ENCODE measurements around the gene ZC3H13.

ZC3H13 gene, protein sequence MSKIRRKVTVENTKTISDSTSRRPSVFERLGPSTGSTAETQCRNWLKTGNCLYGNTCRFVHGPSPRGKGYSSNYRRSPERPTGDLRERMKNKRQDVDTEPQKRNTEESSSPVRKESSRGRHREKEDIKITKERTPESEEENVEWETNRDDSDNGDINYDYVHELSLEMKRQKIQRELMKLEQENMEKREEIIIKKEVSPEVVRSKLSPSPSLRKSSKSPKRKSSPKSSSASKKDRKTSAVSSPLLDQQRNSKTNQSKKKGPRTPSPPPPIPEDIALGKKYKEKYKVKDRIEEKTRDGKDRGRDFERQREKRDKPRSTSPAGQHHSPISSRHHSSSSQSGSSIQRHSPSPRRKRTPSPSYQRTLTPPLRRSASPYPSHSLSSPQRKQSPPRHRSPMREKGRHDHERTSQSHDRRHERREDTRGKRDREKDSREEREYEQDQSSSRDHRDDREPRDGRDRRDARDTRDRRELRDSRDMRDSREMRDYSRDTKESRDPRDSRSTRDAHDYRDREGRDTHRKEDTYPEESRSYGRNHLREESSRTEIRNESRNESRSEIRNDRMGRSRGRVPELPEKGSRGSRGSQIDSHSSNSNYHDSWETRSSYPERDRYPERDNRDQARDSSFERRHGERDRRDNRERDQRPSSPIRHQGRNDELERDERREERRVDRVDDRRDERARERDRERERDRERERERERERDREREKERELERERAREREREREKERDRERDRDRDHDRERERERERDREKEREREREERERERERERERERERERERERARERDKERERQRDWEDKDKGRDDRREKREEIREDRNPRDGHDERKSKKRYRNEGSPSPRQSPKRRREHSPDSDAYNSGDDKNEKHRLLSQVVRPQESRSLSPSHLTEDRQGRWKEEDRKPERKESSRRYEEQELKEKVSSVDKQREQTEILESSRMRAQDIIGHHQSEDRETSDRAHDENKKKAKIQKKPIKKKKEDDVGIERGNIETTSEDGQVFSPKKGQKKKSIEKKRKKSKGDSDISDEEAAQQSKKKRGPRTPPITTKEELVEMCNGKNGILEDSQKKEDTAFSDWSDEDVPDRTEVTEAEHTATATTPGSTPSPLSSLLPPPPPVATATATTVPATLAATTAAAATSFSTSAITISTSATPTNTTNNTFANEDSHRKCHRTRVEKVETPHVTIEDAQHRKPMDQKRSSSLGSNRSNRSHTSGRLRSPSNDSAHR (N-terminal part only)

DNA sequence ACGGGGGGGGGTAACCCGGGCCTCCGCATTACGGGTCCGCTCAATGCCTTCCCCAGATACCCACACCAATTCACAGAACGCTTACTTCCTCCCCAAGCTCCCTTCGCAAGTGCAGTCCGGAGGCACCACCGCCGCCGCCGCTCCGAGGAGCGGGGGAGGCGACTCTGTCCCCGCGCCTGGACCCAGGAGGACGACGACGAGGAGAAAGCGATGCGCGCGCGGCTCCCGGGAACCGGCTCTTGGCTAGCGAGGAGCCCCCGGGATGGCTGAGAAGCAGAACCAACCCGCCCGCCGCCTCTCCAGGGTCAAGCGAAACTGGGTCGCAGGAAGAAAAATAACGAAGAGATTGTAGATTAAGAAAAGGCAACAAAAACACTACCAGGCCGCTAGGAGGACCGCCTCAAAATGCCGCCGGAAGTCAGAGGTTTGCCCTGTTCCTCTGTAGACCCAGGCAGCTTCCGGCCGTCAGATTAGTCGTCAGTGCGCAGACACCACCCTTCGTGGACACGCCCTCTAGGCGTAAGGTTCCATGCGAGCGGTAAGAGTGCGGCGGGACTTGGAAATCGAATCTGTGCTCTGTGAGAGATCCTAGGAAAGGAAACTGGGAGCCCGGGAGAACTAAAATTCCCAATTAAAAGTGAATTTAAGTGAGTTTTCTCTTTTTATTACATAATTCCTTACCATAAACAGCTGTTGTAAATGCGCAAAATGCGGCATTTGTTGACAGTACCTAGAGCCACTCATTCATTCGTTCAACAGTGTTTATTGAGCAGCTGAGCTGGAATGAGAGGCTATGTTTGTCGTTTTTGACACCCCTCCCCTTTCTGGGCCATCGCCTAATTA, at the start of gene ZC3H13:
ZC3H13 (minus strand) TSS at position 428 of the 843 bp plus-strand sequence. CDS start 7,239 bp downstream, outside the sequence.
- DNase-seq = peak; percentile 93 to 94

DNA sequence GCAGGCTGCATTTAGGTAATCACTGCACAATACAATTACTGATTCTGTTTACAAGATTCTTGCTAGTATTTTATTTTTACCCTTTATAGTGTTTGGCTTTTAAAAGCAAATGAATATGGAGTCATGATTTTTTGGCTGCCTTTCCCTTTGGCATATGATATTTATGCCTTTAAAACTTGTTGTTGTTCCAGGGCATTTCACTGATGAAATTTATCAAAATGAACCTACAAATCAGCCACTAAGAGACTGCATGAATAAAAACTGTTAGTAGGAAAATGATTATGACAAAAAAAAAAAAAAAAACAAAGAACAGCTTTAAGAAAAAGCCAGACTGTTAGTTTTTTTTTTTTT, 49.7 kb upstream of the ZC3H13 start:
- no peak for DNase-seq

DNA sequence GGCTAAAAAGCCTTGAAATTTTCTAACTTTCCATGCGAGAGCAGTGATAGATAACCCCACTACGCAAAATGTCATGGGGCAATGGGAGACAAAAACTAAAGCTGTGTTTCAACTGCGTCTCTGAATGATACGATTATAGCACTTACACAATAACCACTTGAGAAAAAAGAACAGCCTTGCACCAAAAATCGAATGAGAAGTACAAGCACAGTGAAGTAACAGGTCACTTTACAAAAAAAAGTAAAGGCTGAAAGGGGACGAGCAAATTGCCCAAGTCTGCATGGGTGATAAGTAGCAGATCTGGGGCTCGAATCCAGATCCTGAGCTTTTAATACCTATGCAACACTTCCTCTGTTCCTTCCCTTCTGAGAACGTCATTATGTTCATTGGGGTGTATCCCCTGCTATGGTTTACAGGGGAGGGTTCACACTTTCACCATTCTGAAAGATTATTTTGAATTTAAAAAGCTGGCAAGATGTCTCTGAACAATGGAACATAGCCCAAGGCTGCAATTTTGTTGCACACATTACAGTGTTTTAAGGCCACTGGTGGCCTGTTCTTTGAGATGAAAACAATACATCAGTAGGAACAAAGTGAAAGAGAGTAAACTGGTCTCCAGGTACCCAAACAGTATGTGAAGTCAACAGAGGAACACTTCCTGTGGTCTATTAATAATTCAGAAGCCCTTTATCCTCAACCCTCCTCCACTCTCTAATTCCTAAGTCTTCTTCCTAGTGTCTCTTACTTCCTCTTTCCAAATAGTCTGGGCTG, 49.1 kb upstream of the ZC3H13 start:
- DNase-seq = no peak

DNA sequence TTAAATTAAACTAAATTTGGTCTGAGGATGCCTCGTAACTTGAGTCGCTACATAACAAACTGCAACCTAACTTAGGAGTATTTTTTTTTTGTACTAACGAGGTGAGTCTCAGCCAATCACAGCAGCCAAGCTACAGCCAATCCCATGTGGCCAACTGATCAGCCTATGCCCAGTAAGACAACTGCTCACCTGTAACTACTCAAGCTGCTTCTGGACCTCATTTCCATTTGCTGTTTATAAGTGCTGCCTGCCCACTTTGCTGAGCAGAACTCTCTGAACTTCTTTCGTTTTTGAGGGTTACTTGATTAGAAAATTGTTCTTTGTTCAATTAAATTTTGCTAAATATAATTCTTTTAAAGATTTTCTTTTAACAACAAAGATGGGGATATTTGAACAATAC, 48.5 kb upstream of the ZC3H13 start:
- no peak for DNase-seq

DNA sequence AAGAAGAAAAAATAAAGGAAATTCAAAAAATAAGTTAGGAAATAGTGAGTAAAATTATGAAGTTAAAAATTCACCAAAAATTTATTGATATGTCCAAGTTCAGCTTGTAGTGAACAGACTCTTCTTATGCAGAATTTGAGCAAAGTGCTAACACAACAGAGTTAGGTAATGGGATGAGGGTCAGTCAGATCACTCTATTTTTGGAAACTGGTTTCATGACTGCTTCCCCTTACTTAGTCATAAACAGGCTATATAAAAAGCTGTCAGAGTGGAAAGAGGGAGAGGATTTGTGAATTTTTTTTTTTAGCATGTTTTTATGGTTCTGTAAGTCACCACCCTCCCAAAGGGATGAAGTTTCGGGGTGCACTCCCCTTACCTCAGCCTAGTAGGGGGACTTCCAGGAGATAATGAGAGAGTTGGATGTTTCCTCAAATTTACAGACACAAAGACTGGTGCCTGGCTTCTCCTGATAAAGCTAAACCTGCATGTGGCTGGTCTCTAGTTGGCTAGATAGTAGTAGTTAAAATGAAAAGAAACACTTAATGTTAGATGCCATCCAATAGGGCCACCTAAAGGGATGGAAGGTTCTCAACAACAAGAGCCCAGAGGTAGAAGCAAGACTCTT, 47.8 kb upstream of the ZC3H13 start:
- no peak for DNase-seq

DNA sequence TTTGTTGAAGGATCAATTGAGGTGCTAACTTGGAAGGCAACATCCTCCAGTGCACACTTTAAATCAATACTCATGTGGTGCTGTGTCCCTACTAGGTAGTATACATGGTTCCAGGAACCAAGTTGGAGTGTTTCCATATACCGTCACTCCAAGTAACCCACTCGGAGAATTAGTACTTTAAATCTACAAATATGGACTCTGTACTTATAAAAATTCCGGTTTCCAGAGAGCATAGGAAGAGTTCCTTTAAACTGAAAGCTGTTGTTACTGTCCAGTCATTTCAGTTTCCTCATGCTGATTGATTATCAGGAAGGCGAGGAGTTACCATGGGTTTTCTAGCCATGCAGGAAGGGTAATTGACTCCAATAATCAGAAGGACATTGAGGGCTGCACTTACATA, 45.1 kb upstream of the ZC3H13 start:
- no peak for DNase-seq

DNA sequence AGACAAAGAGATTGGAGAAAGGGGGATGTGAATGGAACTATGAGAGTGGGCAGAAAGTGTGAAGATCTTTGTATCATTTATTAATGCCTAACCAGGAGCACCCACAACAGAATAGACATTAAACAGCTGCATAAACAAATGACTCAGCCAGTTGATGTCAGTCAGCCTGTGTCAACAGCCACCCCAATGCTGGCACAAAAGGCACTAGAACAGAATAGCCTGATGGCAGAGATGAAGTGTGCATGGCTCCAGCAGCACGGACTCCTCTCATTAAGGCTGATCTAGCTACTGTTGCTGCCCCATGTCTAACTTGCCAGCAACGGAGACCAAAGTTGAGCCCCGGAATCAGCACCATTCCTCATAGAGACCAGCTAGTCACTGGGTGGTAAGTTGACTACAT, 44.5 kb upstream of the ZC3H13 start:
- no peak for DNase-seq

DNA sequence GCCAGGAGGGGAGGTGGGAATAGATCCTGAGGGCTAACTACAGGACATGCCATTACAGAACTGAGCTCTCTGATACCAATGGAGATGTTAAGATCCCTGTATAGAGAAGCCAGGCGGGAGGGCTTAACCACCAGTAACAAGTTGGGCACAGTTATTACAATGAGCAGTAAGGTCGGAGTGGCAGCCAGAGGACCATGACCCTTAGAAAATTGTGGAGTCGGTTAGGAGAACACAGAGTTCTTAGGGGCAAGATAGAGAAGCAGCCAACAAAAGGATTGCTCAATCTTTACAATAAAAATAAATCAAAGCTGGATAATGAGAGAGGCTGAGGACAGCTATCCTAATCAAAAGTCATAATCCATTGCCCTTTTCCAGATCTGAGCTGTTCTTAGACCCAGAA, 41.9 kb upstream of the ZC3H13 start:
- DNase-seq = no peak

DNA sequence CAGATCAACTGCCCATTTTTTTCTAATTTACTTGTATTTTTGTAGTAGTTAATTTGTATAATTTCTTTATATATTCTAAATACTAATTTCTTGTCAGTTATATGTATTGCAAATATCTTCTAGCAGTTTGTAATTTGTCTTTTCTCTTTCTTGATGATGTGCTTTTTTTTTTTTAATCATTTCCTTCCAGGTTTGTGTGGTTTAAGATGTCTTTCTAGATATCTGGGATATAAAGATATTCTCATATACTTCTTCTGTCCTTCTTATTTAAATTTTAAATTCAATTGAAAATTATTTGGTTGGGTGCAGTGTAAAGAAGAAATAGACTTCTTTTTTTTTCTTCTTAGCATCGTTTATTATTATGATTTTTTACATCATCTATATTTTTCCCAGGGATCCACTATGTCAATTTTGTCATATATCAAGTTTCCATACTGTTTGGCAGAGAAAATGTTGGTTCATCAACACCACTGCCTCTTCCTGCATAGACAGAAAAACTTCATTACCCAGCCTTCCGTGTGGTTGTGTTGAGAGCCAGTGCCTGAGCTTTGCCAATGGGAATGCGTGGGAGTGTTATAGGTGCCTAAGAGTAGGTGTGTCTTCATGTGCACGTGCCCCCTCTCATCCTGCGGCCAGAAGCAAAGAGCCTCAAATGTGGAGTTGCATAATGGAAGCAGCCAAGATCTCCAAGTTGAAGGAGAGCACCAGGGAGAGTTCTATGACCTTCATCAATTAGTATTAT, 36.4 kb upstream of the ZC3H13 start:
- no peak for DNase-seq

DNA sequence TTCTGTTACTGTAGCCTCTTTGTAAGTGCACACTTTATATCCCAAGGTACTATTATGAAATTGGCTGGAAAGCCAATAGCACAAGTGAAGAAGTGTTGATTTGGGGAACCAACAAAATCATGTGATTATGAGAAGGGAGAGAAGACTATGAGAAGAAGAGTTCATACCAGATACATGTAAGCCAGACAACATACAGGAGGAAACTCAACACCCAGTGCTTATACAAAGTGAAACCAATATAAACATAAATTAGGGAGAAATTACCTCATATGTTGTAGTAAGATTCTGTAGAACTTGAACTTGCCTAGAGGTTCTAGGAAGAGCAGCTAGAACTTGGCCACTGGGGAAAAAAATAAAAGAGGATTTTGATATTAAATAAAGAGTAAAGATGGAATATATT, 34.9 kb upstream of the ZC3H13 start:
- no peak for DNase-seq

DNA sequence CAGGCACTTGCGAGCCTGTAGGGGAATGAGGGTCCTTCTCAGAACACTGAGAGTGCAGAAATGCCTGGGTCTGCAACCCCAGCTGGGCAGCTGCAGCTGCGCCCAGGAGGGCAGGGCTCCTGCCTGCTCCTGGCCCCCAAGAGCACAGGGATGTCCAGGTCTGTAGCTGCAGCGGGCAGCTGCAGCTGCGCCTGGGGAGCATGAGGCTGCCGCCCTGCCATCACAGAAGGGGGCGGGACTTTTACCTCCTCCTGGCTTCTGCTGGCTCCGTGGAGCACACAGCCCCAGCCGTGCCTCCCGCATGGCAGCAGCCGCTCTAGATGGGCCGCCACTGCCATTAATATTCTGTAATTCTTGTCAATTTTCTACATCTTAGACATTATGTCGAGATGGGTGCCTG, 34.4 kb upstream of the ZC3H13 start:
- DNase-seq = no peak

DNA sequence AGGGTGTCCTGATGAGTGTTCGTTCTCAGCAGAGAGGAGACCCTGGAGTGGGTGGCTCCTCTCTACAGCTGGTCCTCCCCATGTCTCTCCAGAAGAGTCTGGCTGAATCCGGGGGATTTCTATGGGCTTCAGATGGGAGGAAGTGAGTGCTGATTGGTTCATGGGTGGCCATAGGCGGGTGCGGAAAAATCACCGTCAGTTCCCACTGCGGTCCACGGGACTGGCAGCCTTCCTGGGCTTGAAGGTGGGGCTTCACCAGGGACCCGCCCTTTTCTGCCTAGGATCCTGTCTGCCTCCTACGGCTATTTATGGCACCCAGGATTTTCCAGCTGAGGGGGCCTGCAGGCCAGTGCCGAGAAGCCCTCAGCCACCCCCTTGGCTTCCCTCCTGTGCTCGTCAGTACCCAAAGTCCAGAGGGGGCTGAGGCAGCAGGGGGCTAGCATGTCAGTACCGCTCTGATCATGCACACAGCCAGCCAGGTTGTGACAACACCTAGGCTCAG, 33.9 kb upstream of the ZC3H13 start:
- no peak for DNase-seq

DNA sequence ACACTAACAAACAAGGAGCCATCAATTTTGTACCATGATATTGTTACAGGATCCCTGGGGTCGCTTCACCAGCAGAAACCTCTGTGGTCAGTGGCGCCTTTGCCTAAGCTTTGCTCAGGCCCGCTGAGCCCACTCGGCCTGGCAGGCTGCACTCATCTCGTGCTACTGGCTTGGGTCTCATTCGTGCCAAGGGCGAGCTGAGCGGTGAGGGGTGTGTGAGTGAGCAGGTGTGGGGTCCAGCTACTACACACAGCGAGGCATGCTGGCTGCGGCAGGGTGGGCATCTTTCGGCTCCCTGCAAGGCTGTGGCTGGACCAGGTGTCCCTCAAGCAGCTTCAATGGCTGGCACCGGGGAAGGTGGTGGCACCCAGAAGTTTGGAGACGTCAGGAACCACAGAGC, 33.2 kb upstream of the ZC3H13 start:
- DNase-seq = no peak

DNA sequence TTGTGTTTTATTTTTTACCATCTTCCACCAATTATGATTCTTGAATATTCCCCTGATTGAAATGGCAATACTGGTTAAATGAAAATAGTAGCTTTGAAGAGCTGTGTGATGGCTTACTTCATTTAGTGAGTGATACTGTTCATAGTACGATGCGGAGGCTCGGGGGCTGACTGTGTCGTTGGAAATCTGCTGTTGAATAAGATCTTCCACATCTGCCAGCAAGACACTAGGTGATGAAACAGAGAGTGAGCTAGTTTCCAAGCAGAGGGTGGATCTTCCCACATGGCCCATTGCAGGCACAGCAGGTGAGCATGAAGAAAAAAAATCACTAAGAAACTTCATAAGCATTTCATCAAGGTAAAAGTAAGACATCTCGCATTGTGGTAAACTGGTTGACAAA, 29.8 kb upstream of the ZC3H13 start:
- no peak for DNase-seq

DNA sequence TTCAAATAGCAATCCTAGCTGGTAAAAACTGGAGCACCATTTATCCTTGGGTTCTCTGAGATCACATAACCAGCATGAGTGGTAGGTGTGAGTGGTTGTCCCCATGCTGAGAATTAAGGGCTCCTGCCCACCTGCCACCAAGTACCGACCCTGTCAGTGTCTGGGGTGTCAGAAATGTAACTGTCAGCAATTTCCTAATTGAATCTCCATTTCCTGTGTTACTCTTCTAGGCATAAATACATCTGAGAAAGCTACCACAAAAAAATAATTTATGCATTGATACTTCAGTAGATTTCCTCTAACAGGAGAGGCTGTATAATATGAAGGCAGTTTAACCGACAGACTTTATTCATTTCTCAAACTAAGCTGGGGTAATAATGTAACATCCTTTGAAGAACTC, 27.2 kb upstream of the ZC3H13 start:
- DNase-seq = peak in 1 of 2 donors; percentile 1

DNA sequence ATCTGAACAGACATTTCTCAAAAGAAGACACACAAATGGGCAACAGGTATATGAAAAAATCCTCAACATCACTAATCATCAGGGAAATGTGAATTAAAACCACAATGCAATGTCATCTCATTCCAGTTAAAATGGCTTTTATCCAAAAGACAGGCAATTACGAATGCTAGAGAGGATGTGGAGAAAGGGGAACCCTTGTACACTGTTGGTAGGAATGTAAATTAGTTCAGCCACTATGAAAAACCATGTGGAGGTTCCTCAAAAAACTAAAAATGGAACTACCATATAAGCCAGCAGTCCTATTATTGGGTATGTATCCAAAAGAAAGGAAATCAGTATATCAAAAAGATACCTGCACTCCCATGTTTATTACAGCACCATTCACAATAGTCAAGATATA, 24.7 kb upstream of the ZC3H13 start:
- no peak for DNase-seq

DNA sequence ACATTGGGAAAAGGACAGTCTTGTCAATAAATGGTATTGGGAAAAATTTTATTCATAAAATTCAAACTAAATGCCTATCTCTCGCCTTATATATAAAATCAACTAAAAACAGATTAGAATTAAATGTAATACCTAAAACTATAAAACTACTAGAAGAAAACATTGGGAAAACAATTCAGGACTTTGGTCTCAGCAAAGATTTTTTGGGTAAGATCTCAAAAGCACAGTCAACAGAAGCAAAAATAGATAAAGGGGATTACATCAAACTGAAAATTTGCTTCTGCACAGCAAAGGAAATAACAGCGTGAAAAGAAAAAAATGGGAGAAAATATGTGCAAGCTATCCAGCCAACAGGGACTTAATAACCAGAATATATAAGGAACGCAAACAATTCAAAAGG, 24.3 kb upstream of the ZC3H13 start:
- DNase-seq = no peak

DNA sequence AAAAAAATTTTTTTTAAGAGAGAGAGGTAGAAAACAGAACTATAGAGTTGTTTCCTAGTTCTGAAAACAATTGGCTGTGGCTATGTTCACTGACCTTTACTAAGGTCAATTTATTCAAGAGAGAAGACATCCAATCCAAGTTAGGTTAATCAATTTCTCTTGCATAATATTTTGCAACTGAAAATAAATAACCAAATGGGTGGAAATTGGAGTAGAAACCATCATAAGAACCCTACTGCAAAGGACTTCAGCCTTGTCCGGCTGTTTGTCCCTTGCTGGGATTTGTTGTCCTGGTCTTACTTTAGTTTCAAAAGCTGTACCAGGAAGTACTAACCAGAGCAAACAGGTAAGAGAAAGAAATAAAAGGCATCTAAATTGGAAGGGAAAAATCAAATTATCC, 23.3 kb upstream of the ZC3H13 start:
- DNase-seq = no peak

DNA sequence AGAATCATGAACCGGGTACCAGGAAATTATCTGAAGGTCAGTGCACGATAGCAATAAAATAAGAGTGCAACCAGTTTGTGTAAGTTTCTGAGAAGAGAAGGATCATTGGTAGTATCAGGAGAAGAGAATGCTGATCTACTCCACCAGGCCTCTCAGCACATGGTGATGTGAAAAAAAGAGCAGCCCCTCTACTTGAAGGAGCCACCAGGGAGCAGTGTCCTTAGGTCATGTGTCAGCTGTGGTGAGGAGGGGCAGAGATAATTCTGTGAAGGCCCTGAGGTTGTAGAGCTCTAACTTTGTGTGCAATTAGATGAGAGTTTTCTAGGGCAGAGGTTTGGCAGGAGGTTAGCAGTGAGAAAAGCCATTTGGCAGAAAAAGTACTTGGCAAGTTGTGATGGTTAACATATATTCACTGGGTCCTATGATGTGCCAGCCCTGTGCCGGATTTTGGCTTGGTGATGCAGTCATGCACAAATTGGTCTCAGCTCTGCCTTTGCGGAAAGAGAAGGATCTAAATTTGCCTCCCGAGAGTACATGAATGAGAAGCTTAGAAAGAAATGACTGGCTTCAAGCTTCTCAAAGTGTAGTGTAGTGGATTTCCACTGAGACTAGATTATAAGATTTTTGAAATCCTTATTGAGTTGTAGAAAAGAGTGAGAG, 19.2 kb upstream of the ZC3H13 start:
- no peak for DNase-seq

DNA sequence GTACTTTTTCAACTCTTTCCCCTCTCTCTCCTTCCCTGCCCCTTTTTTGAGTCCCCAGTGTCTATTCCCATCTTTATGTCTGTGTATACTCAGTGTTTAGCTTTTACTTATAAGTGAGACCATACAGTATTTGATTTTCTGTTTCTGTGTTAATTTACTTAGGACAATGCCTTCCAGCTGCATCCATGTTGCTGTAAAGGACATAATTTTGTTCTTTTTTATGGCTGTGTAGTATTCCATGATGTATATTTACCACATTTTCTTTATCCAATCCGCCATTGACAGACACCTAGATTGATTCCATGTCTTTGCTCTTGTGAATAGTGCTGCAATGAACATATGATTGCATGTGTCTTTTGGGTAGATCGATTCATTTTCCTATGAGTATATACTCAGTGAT, 10.7 kb upstream of the ZC3H13 start:
- DNase-seq = no peak
